ENCODE data around the gene GAS6.

GAS6 gene

DNA sequence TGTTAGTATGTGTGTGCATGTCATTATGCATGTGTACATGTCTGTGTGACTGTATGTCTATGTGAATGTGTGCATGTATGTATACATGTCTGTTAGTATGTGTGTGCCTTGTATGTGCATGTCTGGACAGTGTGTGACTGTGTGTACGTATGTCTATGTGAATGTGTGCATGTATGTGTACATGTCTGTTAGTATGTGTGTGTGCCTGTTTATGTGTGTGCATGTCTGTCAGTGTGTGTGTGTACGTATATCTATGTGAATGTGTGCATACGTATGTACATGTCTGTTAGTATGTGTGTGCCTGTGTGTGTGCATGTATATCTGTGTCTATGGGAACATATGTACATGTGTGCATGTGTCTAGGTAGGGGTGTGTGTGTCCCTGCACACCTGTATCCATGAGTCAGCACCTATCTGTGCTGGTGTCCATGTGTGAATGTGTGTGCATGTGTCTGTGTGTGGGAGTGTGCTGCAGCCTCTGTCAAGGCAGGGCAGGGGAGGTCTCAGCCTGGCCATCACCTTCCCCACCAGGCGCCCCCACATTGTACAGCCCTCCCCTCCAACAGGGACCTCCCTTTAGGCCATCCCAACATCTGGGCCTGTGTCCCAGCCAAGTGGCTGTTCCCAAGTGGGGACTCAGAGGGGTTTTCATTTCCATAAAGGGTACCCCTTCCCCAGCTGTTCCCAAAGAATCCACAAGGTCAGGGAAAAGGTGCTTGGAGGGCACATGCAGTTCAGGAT is 4.4 kb downstream of the GAS6 start:
- TF ChIP-seq, protein P1, sequence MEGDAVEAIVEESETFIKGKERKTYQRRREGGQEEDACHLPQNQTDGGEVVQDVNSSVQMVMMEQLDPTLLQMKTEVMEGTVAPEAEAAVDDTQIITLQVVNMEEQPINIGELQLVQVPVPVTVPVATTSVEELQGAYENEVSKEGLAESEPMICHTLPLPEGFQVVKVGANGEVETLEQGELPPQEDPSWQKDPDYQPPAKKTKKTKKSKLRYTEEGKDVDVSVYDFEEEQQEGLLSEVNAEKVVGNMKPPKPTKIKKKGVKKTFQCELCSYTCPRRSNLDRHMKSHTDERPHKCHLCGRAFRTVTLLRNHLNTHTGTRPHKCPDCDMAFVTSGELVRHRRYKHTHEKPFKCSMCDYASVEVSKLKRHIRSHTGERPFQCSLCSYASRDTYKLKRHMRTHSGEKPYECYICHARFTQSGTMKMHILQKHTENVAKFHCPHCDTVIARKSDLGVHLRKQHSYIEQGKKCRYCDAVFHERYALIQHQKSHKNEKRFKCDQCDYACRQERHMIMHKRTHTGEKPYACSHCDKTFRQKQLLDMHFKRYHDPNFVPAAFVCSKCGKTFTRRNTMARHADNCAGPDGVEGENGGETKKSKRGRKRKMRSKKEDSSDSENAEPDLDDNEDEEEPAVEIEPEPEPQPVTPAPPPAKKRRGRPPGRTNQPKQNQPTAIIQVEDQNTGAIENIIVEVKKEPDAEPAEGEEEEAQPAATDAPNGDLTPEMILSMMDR (IDR thresholded peaks at IDR 0.05; ENCODE audit: extremely low read depth, missing control alignments) = no peak
- DNase-seq (ENCODE audit: low spot score) = no peak

DNA sequence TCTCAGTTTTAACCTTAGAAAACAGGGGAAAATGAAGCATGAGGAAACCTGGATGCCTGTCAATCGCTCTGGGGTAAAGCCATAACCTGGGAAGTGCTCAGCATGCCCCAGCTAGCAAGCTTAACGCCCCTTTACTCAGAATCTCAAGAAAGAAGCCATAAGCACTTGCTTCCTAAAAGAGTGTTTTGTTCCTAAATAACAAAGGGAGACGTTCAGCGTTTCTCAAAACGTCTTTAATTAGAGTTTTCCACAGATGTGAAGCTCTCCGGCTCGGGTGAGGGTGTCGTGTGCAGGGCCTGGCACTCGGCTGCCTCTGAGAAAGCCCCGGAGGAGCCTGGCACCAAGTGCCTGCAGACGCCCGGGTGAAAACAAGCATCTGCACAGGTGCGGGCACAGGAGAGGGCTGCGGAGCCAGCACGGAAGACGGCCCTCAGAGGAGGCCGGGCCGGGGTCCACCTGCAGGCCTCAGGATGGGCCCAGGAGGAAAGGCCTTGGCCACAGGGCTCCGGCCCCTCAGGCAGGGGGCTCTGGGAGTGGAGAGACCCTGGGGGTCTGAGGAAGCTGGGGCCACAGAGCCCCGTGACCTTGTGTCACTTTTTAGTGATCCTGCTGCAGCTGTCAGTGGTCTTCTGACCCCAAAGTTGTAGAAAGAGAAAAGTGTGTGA is 6.2 kb downstream of the GAS6 start:
- DNase-seq (ENCODE audit: low spot score) = no peak
- TF ChIP-seq, protein P1 (IDR thresholded peaks at IDR 0.05; ENCODE audit: extremely low read depth, missing control alignments) = no peak

DNA sequence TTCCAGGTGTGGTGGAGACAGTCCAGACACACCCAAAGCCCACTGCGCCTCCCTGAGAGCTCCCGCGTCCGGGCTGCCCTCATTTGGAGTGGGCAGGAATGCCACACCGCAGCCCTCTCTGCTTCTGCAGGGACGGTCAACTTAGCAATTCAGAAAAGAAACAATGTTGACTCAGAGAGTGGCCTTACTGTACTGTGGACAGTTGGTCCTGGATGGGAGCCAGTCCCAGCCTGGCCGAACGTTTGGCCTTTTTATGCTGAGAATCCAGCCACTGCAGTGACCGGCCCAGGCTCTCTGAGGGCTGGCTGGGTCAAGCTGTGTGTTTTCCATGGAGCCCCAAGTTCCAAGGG is 7.2 kb downstream of the GAS6 start:
- TF ChIP-seq, protein P1 (IDR thresholded peaks at IDR 0.05; ENCODE audit: extremely low read depth, missing control alignments) = no peak
- no peak for DNase-seq (ENCODE audit: low spot score)

DNA sequence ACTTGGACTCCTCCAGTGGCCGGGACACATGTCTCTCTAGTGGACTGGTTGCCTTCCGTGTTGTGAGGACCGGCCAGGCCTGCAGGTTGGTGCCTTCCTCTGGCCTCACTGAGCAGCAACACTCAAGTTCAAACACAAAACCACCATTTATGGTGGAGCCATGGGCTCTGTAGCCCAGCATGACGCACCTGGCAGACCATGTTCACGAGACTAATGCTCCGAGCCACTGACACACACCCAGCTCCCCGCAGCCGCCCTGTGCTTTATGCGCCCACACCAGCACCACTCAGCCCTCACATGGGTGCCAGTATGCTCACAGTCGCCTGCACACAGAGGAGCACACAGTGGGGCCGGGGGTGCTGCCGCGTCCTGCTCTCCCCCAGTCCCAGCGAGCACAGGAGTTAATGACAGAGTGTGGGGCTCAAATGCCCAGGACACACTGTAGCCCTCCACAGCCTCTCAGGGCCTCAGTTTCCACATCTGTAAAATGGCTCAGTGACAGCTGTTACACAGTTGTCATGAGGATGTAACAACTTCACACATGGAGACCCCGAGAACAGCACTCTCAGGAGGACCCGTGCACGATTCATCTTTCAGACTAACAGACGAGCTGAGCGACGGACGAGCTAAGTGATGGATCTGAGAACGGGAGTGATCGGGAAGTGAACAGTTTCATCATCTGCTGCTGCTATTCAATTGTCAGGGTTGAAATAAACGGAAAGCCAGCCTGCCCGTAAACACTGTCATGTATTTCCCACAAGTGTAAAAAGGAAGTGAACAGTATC is 7.8 kb downstream of the GAS6 start:
- DNase-seq (ENCODE audit: low spot score) = no peak
- TF ChIP-seq, protein P1 (IDR thresholded peaks at IDR 0.05; ENCODE audit: extremely low read depth, missing control alignments) = no peak

DNA sequence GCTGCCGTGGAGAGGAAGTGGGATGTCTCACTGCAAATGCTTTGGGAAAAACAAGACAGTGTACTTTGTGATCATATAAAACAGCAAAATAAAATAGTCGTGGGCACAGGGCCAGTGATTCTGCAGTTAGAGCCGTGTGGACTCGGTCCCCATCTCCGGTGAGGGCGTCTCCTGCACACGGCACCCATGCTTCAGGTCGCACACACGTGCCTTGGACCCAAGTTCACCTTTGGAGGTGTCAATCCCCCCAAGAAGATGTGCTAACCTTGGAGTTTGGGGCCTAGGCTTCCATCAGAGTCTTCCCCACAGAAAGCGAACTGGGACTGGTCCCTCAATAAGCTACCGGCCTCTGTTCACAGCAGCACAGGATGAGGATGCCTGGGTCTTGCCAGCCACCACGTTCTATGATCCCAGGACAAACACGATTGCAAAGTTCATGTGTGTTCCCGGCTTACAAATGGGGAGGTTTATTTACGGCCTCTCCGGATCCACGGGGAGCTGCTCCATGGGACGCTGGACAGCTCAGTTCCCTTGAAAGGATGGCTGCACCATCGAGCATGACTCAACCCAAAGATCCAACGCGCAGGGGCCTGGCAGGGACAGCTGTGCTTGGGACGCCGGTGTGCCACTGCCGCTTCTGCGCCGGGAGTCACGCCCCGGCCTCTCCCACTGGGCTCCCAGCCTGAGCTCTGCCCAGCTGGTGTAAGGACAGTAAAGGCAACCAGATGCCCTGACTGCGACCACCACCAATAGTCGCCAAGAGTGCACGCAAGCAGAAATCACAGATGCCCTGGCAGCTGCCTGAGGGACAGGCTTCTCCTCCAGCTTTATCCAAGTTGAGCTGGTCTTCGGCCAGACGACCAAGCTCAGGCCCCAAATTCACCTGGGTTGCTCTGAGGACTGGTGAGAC is 8.6 kb downstream of the GAS6 start:
- TF ChIP-seq, protein P1 (IDR thresholded peaks at IDR 0.05; ENCODE audit: extremely low read depth, missing control alignments) = no peak
- DNase-seq (ENCODE audit: low spot score) = no peak

DNA sequence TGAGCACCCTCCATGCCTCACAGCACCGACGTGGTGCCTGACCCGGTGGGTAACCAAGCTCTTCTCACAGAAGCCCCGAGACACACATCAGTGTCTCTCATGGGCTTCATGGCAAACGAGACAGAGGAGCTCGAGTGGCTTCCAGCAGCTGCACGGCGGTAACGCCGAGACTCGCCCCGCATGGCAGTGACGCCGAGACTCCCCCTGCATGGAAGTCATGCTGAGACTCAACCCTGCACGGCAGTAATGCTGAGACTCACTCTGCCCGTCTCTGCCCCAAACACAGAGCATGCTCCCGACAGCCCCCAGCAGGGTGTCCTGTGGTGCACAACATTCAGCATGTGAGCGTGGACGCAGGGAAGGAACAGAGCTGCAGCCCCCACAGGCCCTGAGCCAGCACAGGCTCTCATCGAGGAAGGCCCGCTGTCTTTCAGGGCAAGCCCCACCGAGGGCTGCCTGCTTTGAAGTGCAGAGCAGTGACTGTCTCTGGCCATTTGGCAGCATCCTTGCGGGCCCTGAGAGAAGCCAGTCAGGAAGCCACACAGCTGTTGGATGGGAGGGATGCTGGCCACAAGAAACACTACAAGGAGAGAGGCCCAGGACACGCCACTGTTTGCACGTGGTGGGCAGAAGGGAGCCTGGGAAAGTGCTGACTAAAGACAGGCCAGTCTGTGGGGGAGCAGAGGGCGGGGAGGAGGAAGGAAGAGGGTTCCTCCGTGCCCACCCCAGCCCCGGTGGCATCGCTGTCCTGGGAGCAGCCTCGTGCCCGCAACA is 9.5 kb downstream of the GAS6 start:
- DNase-seq (ENCODE audit: low spot score) = no peak
- TF ChIP-seq, protein P1 (IDR thresholded peaks at IDR 0.05; ENCODE audit: extremely low read depth, missing control alignments) = no peak
